IPS-18c (cell line): ENCODE measurements around the gene TLL2.

Source experiments
- H3K4me3 ChIP-seq: 2 replicates; pipeline ENCODE4 v1.7.0; 2013; ENCODE audit warnings: low read depth, mild to moderate bottlenecking, low read length, moderate library complexity; ENCODE audit not compliant: insufficient read depth
- H3K9me3 ChIP-seq: one replicate; pipeline ENCODE4 v1.6.1; 2013; ENCODE audit warnings: mild to moderate bottlenecking, low read length, moderate library complexity; ENCODE audit not compliant: control insufficient read depth, insufficient read depth

Gene TLL2

DNA sequence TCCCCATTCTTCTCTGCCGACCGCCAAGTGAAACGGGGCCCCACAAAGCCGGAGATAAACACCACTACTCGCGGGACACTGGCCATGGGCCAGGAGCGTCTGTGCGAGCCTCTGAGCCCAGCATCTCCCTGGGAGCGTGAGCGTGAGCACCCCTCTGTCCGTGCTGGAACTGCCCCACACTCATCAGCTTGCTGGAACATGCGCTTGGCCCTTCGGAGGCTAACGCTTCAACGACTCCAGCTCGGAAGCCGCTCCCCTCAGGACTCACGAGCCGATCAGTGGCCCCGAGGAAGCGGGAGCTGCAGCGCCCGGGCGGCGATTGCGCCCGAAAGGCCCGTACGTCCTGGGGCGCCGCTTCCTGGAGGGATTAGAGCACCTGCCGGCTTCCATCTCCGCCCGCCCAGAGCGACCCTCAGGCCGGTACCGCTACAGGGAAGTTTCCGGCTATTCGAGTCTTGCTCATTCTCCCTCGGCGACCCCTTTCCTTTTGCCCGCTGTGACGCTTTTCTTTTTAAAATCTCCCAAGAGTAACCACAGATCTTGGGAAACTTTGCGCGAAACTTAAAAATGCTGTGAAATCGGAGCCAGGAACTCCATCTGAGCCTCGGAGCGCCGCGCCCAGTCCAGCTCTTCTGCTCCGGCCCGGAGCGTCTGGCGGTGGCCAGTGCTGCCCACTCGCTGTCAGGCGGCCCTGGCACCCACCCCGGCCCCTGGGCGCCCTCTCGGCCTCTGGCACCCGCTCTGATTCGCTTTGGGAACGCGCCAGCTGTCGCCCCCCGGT lies 1.0 kb downstream of the TLL2 start:
- H3K4me3 ChIP-seq = peak overlapping the region; percentile 65
- H3K9me3 ChIP-seq = no peaks in the 10 kb centered on the region

DNA sequence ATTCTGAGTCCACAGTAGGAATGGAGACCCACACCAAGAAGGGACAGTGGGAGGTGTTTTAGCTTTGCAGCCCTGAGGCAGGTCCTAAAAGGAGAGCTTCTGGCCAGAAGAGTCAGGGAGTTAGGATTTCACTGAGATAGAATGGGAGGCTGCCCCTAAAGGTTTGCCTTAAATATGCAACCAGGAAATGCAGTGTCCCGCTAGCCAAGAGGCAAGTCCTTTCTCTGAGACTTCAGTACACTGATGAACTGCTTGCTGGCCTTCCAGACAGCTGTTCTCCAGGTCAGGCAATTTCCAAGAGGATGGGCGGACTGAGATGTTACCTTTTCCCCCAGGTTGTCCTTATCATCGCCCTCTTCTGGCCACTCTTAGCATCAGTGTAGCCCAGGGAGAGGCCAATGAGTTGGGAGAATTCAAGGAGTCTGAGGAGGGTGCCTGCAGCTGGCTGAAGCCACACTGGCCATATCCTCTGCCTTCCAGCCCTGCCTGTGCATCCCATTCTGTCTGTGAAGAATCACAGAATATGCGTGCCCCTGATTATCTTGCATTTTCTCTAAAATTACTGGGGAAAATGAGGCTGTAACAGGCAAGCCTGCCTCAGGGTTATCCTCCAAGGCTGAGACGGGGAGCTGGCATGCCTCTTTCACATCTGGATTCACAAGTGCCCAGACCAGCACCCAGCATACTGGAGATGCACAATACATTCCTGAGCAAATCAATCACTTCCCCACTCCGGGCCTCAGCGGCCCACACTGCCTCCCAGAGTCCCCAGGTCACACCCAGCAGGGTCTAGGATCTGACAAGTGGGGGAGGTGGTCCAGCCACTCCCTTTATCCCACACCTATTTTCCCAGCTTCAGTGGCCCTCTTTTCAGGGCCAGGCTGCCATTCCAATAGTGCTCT lies 2.4 kb downstream of the TLL2 start:
- no peaks in the 10 kb centered on the region for H3K9me3 ChIP-seq
- H3K4me3 ChIP-seq = no peak overlapping the region

DNA sequence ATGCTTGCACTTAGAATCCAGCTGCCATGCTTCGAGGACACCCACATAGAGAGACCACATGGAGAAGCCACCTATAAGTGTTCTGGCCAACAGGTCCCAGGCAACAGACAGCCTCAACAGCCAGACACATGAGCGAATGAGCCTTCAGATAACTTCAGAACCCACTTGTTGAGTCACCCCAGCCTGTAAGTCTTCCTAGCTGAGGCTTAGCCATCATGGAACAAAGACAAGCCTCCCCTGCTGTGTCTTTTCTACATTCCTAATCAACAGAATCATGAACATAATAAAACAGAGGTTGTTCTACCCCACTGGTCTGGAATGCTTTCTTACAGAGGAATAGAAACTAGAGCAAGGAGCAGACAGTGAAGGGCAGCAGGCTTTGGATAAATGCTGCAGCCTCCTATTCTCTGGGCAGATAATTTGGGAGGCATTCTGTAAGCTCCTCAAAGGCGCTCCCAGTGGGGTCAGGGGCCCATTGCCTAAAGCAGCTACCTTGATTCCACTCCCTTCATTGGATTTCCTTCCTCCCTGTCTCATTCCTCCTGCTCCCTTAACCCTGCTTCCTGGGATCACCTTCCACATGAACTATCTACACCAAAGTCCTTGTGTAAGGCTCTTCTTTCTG lies 4.6 kb downstream of the TLL2 start:
- no peaks in the 10 kb centered on the region for H3K9me3 ChIP-seq
- no peak overlapping the region for H3K4me3 ChIP-seq

DNA sequence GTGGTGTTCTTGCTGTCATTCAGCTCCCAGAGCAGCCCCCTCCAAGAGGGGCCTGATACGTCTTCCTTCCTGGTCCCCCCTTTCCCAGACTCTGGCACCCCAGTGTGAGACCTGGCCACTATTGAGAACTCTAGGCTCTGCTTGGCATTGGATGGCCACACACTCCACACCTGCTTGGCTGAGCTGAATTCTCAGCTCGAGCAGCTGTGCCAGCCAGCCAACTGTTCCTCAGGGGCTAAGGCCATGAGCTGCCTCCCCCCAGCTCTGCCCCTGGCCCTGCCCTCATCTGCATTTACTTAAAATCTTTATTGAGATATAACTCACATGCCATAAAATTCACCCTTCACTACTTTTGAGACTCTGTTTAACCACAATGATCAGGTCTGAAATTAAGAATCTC lies 6.7 kb downstream of the TLL2 start:
- H3K4me3 ChIP-seq = no peak overlapping the region
- no peaks in the 10 kb centered on the region for H3K9me3 ChIP-seq

DNA sequence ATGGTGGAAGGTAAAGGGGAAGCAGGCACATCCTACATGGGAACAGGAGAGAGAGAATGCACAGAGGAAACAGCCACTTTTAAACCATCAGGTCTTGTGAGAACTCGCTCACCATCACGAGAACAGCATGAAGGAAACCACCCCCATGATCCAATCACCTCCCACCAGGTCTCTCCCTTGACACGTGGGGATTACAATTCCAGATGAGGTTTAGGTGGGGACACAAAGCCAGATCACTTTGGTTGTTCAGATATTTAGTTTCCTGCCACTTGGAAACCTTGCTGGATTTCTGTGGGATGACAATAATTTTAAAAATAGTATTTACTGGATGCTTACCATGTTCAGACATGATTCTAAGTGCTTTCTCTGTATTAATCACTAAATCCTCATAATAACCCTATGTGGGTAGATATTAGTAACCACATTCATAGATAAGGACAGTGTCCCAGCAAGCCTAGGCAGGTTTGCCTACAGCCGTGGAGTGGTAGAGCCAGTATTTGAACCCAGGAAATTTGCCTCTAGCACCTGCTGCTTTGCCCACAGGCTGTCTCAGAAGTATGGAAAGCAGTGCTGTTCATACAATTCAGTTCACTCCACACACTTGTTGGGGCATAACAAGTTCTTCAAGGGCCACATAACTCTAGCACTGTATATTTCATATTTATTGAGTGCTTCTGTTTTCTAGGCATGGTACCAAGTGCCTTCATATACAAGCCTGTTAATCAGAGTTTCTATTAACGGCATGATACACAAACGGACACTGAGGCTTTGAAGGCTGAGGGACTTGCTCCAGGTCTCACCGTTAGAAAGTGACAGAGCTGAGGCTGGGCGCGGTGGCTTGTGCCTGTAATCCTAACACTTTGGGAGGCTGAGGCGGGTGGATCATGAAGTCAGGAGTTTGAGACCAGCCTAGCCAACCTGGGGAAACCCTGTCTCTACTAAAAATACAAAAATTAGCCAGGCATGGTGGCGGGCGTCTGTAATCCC lies 8.3 kb downstream of the TLL2 start:
- no peaks in the 10 kb centered on the region for H3K9me3 ChIP-seq
- no peak overlapping the region for H3K4me3 ChIP-seq

DNA sequence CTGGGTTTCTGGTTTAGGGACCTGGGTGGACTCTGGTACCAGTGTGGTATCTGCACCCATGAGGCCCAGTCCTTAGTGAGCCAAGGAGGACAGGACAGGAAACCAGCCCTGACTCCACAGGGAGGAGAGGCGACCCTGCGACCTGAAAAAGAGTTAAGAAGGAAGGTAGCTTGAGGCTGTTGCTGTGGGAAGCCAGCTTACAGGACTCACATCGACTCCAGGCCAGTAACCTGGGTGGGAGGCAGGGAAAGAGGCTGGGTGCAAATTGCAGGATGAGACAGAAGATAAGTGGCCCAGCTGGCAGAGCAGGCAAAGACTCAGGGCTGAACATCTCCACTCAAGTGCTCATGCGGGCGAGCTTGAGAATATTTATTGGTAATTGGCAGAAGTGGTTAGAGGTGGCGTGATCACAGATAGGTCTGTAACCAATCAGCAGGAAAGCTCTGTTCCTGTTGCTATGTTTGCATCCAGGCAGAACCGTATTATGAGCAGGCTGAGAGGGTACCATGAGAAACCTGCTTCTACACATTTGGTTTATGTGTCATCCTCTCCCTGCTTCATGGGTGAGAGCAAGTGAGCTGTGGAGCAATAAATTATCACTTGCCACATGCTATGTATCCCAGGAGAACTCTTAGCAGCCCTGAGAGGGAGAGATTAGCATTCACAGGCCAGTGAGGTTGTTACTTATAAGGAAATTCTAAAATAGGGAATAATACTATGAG lies 11.0 kb downstream of the TLL2 start:
- H3K9me3 ChIP-seq = peaks cover 4% of the 10 kb centered on the region
- H3K4me3 ChIP-seq = no peak overlapping the region

DNA sequence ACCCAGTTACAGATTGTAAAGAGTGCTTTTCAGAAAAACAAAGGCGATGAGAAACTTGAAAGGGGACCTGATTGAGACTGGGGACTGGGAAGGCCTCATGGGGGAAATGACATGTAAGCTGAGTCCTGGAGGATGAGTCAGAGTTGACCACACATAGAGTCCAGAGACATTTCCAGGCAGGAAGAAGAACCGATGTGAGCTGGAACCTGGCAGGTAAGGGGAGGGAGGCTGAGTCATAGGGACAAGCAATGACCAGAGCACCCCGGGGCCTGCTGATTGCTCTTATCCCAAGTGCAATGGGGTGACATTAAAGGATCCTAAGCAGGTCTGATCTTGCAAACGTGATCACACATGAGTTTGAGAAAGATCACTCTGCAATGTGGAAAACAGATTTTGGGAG lies 11.7 kb downstream of the TLL2 start:
- peaks cover 4% of the 10 kb centered on the region for H3K9me3 ChIP-seq
- H3K4me3 ChIP-seq = no peak overlapping the region

DNA sequence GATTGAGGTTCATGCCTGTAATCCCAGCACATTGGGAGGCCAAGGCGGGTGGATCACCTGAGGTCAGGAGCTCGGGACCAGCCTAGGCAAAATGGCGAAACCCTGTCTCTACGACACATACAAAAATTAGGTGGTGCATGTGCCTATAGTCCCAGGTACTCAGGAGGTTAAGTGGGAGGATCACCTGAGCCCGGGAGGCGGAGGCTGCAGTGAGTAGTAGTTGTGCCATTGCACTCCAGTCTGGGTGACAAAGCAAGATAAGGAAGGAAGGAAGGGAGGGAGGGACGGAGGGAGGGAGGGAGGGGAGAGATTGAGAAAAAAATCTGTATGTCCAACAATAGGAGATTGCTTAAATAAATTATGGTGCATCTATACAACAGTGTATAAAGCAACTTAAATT lies 13.2 kb downstream of the TLL2 start:
- no peak overlapping the region for H3K4me3 ChIP-seq
- peaks cover 4% of the 10 kb centered on the region for H3K9me3 ChIP-seq

DNA sequence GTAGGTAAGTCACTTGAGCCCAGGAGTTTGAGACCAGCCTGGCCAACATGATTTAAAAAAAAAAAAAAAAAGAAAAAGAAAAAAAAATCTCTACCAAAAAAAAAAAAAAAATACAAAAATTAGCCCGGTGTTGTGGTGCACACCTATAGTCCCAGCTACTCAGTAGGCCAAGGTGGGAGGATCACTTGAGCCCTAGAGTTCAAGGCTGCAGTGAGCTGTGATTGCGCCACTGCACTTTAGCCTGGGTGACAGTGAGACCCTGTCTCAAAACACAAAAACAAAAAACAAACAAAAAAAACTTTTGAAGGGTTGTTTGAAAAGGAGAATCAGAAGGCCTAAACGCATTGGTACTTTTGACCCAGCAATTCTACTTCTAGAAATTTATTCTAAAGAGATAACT lies 13.7 kb downstream of the TLL2 start:
- peaks cover 4% of the 10 kb centered on the region for H3K9me3 ChIP-seq
- H3K4me3 ChIP-seq = no peak overlapping the region

DNA sequence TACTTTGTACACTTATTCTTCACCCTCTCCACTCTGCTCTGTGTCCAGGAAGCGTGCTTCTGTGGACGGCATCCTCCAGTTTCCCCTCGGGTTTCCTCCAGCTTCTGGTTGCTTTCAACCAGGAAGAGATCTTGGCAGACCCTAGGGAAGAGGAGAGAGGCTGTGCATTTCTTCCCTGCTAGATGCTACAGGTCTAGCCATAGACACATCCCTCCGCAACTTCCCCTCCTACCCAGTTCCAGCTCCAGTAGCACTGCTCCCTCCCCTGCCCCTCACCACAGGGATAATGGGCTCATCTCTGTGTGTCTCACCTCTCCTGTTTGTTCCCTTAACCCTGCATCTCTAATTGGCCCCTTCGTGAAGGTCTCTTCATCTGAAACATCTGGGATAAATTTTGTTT lies 16.3 kb downstream of the TLL2 start:
- Histone ChIP-seq H3K9me3 (peaks cover 4% of the 10 kb centered on the region), H3K4me3 (no peak overlapping the region)

DNA sequence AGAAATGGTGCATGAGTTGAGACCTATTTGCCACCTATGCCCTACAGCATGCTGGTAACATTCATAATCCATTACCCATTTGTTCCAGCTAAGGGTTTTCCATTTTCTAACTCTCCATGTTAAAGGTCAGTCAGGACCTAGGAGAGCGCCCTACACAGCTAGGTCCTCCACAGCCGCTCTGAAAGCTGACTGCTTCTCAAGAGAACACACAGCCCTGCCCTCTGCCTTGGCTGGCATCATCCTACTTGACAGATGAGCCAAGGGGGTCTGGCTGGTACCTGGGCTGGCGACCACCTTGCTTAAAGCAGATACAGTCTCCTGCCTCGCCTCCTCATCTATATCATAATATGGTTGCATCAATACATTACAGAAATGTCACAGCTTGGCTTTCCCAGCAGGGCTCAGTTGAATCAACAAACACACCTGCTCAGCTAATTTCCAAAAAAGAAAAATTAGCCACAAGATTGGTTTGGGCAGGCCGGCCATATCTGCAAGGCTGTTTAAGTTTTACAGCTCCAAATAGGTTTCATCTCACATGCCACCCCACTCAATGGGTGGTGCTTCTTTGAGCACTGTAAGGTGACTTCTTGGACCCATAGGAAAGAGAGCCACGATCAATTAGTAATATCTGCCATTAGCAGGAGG lies 17.3 kb downstream of the TLL2 start:
- H3K4me3 ChIP-seq = no peak overlapping the region
- peaks cover 4% of the 10 kb centered on the region for H3K9me3 ChIP-seq

DNA sequence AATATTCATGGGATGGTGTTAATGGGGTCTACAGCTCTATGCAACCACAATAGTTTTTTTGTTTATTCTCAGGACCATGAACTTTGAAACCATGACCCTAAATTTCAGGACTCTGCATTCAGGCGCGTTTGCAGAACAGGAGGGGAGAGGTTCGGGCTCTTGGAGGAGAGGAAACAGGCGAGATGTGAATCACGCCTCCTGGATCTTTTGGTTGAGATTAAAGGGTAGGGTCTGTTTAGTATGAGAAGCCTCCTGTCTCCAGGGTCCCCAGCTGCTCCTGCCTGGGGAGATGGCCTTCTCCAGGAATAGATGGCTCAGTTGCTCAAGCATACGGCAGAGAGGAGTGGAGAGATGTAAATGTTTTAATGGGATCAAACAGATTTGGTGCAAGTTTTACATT lies 18.2 kb downstream of the TLL2 start:
- Histone ChIP-seq H3K9me3 (peaks cover 4% of the 10 kb centered on the region), H3K4me3 (no peak overlapping the region)

DNA sequence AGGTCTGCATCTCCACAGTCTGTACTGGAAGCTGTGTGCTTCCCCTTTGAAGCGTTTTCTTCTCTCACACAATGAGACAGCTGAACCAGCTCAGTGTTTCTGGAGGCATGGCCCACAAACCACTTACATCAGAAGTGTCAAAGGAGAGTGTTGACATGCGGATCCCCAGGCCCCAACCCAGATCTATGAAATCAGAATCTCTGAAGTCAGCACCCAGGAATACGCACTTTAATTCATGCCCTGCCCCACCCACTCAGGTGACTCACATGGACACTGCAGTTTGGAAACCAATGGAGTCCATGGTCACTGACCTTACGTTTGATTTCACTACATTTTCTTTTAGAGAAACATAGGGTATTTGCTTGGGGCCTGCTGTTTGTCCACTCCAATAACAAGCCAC lies 19.0 kb downstream of the TLL2 start:
- Histone ChIP-seq H3K4me3 (no peak overlapping the region), H3K9me3 (peaks cover 4% of the 10 kb centered on the region)

DNA sequence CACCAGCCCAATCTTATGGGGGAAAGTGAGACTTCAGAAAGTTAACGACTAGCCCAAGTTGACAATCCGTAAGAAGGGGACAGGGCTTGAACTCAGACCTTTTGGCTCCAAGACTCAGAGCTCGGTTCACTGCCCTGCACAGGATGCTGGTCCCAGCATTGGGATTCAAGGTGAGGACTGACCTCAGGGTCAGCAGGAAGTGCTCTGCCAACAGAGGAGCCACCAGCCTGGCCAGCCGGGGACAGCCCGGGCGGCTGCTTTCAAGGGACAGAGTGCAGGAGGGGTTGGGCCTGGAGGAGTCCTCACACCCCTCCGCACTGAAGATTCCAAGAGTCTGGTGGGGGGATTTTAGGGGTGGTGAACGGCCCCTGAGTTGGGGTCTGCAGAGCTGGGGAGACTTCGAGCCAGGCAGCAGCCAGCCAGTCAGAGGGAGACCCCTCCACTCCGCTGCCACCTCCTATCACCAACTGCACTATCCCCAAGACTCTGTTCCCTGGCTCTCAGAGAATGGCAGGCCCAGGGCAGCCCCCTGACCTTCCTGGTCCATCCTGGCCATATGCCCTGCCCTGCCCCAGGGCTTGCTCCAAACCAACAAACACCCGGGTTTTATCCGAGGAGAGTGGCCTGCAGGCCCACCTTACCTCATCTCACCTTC lies 19.7 kb downstream of the TLL2 start:
- no peak overlapping the region for H3K4me3 ChIP-seq
- peaks cover 2% of the 10 kb centered on the region for H3K9me3 ChIP-seq

DNA sequence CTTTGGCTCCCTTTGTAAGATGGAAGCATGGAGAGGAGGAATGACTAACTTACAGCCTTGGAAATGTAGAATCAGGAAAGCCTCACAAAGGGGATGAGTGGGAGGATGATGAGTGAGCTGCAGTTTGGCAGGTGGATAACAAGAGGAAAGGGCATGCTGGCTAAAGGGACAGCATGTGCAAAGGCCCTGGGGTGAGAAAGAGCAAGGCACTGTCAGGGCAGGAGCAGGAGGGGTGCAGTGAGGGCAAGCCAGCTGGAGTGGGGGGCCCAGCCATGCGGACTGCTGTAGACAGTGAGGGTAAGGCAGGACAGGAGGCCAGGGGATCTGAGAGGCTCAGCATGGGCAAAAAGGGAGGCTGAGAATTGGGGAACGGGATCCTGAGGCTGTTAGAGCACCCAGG lies 20.5 kb downstream of the TLL2 start:
- Histone ChIP-seq H3K9me3 (no peaks in the 10 kb centered on the region), H3K4me3 (no peak overlapping the region)
